HG03520 (cell line): ENCODE results near the gene COMMD3.

Experiments used
- ATAC-seq: cut with Tn5 transposase; IDR thresholded peaks from one replicate; pipeline ENCODE4 v1.9.1; 2021; ENCODE audit warnings: mild to moderate bottlenecking, moderate library complexity; ENCODE audit not compliant: unreplicated experiment

Gene COMMD3

GRCh38 chr10:22365644-22366434 lies 49.7 kb downstream of the COMMD3 start:
- no peak for ATAC-seq

GRCh38 chr10:22366435-22366703 lies 50.2 kb downstream of the COMMD3 start:
- ATAC-seq = no peak

- no peak for ATAC-seq
Observed at GRCh38 chr10:22366771-22367170, 50.6 kb downstream of the COMMD3 start.

- no peak for ATAC-seq
Observed at GRCh38 chr10:22367471-22367870, 51.3 kb downstream of the COMMD3 start.

GRCh38 chr10:22368402-22368801 lies 52.2 kb downstream of the COMMD3 start:
- no peak for ATAC-seq

GRCh38 chr10:22368981-22369380 lies 52.8 kb downstream of the COMMD3 start:
- no peak for ATAC-seq

GRCh38 chr10:22369434-22370072 lies 53.4 kb downstream of the COMMD3 start:
- peak; percentile 76 for ATAC-seq
